HG03103 (cell line): ENCODE data around the gene TMEM30B.
A peak's percentile ranks its signal among the peaks of the same experiment; 100 is the strongest.

Experiments
- ATAC-seq: cut with Tn5 transposase; IDR thresholded peaks from one replicate; pipeline ENCODE4 v1.9.1; 2021; ENCODE audit warnings: low read depth; ENCODE audit not compliant: unreplicated experiment

The TMEM30B gene

DNA sequence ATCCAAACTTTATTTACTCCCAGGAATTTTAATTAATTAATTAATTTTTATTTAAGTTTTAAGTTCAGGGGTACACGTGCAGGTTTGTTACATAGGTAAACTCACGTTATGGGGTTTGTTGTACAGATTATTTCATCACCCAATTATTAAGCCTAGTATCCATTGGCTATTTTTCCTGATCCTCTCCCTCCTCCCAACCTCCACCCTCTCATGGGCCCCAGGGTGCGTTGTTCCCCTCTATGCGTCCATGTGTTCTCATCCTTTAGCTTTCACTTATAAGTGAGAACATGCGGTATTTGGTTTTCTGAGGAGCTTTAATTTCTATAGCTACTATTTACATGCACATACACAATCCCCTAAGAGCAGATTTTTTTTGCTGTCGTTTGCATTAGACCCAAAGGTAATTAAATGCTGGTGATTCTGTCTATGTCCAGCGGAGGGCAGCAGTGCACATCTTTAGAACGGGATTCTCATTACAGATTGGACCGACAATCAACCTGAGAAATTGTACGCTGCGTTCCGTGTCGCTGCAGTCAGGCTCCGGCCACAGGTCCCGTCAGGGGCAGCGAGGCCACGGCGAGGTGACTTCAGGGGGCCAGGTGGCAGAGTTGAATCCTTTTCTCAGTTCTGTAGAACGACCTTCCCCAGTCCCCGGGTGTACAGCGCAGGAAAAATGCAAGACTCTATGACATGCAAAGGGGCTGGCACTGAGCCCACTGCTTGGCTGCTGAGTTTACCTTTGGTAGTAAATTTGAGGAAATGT is 11.6 kb downstream of the TMEM30B start:
- peak; percentile 81 for ATAC-seq

DNA sequence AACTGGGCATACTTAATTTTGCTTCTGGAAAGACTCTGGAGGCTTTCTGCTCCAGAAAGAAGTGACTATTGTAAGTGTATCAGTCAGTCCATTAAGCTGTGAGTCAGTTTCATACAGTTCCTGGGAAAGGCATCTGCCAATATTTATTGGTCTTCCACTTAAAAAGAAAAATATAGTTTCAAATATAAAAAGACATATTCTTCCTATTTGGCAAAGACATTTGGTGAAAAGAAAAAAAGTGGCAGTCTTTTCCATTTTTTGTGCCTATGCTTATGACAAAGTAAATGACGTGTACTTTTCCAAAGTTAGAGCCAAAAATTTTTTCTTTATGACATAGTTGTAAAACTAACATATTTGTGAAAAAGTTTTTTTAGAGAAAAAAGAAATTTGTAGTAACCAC is 12.3 kb downstream of the TMEM30B start:
- ATAC-seq, result no peak

DNA sequence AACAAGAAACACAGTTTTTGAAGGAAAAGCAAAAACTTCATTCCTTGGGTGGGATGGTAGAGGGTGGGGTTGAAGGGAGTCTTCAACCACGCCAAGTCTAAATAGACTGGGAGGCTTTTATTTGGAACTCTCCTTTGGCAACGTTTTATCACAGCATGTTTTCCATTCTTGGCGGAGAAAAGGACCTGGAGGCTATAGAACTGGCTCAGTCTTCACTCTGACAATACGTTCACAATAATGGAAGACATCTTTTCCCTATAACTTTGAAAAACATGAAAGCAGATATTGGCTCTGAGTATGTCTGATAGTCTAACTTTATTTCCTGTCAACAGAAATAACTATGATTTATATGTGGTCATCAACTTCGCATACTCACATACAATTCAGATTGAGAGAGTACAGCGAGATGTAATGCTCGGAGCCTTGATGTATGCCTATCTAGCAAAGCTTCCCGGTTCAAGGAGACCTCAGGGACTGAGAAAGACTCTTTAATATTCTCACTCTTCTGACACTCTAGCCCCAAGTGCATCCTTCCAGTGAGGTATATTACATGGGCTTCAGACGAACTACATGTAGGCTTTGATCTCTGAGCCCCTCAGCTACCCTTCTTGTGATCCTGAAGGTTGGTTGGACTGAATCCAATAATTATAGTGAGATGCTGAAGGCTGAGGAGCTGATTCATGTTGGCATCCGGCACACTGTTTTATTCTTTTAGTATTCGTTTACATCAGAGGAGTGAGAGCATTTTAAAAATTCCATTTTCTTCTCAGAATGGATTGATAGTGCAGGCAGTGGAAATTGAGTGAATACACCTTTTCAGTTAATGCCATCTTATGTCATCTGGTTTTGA is 14.0 kb downstream of the TMEM30B start:
- no peak for ATAC-seq

DNA sequence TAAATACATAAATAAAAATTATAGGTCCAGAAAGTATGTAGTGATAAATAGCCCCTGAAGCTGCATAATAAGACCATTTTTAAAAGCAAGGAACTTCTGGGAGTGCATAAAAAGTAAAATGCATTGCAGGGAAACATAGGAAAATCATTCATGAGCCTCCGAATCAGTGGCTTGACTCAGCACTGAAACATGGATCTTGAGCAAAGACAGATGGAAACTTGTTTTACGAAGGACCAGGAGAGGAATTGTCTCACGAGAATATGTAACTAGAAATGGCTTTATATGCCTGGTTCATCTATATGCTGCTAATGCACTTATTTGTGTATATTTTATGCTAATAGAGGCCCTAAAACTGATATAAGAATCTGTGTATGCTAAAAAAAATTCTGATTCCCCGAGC is 14.7 kb downstream of the TMEM30B start:
- no peak for ATAC-seq

DNA sequence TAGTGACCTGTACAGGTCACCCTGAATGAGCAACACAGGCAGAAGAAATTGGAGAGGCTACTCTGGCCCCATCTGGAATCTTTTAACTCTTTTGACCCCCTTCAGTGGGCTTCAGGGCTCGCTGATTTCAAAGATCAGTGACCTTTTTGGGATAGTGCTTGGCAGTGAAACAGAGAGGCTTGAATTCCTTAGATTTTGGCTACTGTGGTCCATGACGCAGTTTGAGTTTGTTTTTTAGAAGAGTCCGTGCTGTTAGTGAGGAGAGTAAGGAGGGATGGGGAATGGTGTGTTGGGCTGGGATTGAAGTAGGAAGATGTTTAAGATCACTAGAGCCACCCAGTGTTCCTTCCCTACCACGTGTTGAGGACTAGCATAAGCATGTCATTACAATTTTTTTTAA is 16.5 kb downstream of the TMEM30B start:
- no peak for ATAC-seq

DNA sequence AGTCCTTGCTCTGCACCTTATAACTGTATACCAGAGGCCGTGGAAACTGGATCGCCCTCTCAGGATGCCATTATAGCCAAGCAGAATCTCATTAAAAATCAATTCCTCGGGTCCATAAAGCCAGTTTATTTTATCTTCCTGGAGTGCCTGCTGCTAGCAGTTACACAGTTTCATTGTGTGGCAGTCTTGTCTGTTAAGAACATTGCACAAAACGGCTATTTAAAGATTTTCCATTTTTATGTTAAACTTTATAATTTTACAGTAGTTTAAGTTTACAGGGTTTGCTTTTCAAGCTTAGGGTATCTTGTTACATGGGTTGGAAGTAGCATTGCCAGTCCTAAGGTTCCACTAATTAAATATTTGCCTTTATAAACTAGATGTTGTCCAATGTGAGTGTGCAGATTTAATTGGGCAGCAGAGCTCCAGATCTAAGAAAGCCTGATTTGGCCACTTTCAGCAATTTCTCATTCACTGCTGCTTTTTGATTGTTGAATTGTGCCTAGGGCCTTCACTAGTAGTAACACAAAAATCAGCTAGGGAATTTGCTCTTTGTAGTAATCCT is 17.0 kb downstream of the TMEM30B start:
- no peak for ATAC-seq

DNA sequence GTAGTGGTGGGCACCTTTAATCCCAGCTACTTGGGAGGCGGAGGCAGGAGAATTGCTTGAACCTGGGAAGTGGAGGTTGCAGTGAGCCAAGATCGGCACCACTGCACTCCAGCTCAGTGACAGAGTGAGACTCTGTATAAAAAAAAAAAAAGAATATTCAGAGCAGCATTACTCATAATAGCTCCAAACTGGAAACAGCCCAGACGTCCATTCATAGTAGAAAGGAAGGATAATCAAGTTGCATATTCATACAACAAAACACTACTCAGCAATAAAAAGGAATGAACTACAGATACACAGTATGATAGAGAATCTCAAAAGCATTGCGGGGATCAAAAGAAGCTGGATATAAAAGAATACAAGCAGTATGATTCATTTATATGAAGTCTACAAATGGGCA is 19.1 kb downstream of the TMEM30B start:
- no peak for ATAC-seq

DNA sequence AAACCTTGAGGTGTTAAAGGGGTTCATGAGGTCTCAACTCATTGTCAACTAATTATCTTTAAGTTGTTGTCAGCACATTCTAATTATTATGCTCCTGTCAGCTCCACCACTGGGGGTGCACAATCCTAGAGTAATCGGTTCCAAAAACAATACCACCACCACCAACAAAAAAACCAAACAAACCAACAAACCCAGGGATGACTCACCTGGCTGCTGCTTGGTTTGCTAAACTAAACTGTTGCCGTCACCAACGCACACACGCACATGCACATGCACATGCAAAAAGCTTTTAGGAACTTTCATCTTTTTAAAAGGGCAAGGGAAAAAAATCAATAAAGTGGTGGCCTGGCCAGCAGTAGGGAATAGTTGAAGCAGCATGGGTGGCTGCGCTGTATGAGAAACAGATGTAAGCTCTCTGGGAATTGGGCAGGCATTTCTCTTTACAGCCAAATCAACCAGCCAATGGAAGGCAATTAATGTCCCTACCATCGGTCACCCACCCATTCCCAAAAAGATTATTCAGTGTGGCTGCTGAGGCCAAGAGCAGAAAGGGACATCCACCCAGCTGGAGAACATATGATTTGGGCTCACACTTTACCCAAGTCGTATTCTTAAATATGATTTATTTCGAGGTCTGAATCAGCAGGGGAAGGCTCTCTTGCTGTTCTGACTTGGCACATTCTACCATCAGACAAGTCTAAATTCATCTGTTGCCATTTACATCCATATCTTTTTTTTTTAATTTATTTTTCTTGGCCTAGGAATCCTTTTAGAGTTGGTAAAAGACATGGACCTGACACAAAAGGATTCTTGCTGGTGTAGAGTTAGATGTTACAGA is 20.0 kb downstream of the TMEM30B start:
- no peak for ATAC-seq

DNA sequence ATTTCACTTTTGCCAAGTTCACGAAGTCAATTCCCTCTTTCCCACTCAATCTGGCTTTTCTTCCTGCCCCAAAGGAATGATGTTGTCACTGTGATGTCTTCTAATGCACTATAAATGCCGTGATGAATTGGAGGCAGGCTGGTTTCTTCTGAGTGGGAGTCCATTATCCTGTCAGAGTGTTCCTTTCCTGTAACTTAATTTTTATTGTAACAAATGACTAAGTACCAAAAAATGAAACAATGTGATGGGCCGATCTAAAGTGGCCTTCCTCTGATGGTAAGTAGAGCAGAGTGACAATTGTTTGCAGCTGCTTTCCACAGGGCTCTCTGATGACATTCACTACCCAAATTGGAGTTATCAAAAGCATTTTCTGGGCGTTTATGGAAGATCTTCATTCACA is 22.2 kb downstream of the TMEM30B start:
- no peak for ATAC-seq

DNA sequence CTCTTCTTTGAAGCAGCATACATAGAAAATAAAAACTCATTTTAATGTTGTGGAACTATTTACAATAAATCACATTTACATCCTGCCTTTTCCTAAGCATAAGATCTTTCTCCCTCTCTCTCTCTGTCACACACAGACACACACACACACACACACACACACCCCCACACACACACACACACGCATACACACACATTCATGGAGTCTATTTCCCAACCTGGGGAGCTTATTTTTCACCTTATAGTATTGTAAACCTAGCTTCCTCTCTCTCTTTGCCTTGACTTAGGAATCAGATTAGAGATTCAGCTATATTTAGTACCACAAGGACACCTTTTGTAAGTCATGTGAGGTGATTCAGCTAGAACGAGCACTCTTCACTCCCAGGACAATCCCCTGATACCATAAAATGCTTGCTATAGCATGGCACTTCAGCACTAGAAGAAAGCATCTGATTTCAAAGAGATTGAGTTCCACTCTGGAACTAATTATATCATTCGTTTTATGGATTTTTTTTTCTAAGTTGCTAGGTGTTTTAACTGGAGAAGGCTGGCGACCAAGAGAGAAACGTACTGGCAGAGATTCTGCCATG is 23.6 kb downstream of the TMEM30B start:
- ATAC-seq, result no peak

DNA sequence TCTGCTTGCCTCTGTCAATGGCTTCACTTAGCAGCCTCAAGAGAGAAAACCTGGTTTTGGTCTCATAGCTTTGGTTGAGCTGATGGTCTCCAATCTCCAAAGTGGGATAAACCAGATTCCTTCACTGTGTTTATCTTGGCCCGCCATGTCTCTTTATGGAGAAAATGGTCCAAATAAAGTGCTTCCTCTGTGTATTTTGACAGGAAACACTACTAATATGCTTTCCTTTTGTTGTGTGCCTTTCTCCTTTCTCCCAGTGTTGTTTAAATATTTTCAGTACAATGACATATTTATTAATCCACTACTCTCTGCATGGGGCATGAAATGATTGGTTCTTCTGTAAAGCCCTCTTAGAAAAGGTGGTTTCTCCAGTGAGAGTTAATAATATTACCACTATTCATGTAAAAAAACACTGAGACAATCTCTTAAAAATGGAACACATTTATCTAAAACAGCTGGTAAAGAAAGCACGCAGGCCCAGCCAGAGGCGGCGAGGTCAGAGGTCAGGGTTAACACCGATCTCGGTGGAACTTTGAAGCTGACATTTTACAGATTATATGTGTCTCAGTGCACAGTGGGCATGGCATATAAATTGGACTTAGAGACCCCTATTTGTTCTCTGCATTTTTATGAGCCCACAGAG is 24.2 kb downstream of the TMEM30B start:
- no peak for ATAC-seq

DNA sequence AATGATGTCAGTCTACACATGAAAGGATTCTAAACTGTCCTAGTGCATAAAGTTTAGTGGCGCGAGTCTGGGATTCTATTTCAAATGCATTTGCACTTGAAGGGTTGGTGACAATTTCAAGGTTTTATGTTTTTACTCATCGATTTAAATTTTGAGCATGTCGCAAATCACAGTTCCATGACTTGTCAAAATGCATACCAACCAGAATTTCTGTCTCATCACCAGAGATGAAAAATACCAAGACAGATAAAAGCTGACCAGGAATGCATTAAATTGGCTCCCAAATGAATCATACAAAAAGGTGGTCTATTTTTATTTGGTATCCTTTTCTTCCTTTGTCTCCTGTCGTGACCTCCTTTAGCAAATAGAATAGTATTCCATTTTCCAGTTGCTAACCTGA is 25.2 kb downstream of the TMEM30B start:
- ATAC-seq, result no peak

DNA sequence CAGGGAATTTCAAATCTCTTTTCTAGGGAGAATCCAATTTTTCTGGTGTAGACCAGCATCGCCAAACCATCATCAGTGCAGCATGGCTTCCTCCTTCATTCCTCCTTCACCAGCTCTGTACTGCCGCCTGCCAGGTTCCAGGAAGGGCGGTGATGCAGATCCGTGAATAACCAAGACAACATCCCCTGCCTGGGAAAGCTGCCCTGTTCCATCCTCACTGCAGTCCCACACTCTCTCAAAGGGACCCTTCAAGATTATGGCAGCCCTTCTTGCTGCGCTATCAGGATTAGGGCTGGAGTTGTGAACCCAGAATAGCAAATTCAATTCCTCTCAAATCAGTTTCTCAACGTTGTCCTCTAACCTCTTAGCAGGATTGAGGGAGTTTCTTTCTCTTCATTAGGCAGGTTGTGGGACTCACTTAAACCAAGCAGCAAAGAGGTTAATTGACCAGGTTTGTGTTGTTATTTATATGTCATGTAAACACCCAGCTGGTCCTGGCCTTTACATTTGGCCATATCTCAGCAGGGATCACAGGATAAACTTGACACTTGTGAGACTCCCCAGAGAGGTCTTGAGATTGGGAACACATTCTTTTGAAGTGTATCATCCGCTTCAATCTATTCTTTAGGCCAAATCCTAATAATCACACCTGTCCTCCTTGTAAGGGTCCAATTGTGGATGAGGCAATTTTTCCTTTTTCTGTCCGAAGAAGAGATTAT is 26.2 kb downstream of the TMEM30B start:
- no peak for ATAC-seq

DNA sequence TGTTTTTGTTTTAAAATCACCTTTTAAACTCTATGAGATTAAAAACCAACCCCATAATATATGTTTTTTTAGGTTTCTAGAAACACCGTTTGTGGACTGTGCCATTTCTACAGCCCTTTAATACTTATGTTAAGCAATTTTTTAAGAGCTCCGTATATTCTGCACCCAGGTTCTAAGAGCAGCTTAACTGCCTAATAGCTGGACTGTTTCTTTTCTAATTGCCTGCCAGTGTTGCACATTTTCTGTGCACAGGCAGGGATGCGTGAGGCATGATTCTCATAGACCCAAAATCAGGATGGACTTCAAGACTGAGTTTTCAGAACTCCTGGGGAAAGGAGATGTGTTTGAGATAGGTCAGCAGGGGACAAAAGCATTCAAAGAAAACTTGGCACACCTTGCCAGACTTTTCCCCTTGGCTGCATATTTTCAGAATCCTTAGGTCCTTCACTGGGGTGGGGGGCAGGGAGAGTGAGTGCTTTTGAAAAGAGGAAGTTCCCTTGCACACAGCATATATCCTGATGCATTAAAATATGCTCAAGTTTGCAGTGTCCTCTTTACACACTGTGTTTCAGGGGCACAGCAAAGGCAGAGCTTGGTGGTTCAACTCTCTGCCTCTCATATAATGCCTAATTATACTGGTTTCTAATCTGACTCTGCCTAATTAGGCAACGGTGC is 27.9 kb downstream of the TMEM30B start:
- ATAC-seq, result no peak

DNA sequence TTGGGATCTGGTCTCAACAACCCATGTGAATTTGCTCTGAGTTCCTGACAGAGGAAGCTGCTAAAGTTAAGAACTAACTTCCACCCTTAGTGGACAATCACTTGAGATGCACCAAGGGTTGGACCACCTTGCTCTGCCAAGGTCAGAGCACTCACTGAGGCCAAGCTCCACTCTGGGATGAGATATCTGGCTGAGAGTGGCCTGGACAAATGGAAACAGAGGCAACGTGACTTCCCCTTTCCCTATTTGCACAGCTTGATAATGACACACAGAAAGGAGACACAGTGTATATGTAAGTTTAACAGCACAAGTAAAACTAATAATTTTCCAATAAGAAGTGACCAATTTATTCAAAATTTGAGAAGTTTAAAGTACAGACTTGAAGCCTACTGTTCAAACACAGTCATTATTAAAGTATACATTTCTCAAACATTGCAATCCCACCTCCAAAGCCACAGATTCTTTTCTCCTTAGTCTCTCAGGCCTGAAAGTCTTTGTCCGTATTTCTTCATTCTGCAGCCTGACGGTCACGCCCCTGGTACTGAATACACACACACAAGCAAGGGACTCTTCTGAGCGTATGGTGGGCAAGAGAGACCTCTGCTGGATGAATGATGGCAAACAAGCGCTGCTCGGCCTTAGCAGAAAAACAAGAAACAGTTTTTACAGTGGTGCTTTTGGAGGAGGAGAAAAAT is 28.6 kb downstream of the TMEM30B start:
- ATAC-seq, result peak; percentile 84

DNA sequence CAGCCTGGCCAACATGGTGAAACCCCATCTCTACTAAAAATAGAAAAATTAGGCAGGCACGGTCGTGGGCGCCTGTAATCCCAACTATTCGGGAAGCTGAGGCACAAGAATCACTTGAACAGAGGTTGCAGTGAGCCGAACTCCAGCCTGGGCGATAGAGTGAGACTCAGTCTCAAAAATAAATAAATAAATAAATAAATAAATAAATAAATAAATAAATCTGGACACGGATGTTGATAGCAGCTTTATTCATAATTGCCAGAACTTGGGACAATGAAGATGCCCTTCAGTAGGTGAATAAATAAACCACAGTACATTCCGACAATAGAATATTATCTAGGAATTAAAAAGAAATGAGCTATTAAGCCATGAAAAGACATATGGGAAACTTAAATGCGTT is 31.1 kb downstream of the TMEM30B start:
- ATAC-seq, result no peak

DNA sequence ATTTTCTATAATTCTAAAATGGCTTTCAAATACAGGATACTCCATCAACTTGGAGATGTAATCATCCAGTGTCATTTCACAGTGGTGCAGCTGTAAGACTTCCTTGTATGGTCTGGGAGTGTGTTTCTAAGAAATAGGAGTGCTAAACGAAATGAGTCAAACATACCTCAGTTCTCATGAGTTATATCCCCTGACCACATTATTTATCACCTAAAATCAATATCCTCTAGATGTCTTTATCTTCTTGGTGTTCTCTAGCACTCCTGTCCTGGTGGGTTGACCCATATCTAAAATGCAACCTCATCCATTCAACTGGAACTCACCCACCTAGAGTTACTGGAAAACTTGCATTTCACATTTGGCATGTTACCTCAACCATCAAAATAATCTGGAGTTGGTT is 33.2 kb downstream of the TMEM30B start:
- no peak for ATAC-seq

DNA sequence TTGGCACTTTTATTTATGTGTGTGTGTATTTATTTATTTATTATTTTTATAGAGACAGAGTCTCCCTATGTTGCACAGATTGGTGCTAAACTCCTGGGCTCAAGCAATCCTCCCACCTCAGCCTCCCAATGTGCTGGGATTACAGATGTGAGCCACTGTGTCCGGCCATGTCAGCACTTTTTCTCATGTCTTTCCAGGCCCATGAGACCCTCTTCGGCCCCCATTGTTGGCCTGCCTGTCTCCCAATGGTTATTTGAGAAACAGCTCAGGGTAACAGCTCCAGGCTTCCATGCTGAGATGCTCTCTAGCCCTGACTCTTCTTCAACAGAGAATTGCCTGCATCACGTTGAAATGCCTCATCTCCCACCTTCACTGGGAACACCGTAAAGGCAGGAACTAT is 34.4 kb downstream of the TMEM30B start:
- ATAC-seq, result no peak
